Neural cell (in vitro differentiated cells): ENCODE data around the gene HOXC9. TPM values are rescaled to one million over a fixed set of nuclear protein-coding genes. Genes with fewer than 3 reads are reported as not detected.

Experiments
- H2AFZ ChIP-seq: fragments of 200-600, 300-800 bp; sonication (generic), shearing (Covaris generic); 2 replicates; pipeline ENCODE4 v1.6.0; 2014; ENCODE audit warnings: low read depth, mild to moderate bottlenecking, antibody characterized with exemption, low read length, moderate library complexity
- H3F3A ChIP-seq: fragments of 200-600 bp; shearing (Covaris generic); 2 replicates; pipeline ENCODE4 v1.6.1; 2016; ENCODE audit warnings: mild to moderate bottlenecking, moderate library complexity, mixed read lengths, antibody characterized with exemption, low read length; ENCODE audit not compliant: insufficient read depth, poor library complexity, severe bottlenecking
- H3K27ac ChIP-seq: fragments of 200-600, 300-800 bp; sonication (generic), shearing (Covaris generic); 2 replicates; pipeline ENCODE4 v1.5.1; 2014; ENCODE audit warnings: mild to moderate bottlenecking, low read length, moderate library complexity
- H3K27me3 ChIP-seq: fragments of 300-800, 200-600 bp; sonication (generic), shearing (Covaris generic); 2 replicates; pipeline ENCODE4 v1.6.0; 2014; ENCODE audit warnings: mild to moderate bottlenecking, low read depth, low read length, moderate library complexity; ENCODE audit not compliant: insufficient read depth
- H3K36me3 ChIP-seq: fragments of 300-800, 200-600 bp; sonication (generic), shearing (Covaris generic); 2 replicates; pipeline ENCODE4 v1.5.1; 2014; ENCODE audit warnings: mild to moderate bottlenecking, antibody characterized with exemption, low read length, moderate library complexity; ENCODE audit not compliant: insufficient read depth
- H3K4me2 ChIP-seq: fragments of 300-800, 200-600 bp; sonication (generic), shearing (Covaris generic); 2 replicates; pipeline ENCODE4 v1.6.0; 2014; ENCODE audit warnings: mild to moderate bottlenecking, low read length
- H3K4me3 ChIP-seq: fragments of 300-800, 200-600 bp; sonication (generic), shearing (Covaris generic); 2 replicates; pipeline ENCODE4 v1.5.1; 2014; ENCODE audit warnings: mild to moderate bottlenecking, low read length, moderate library complexity
- H3K79me2 ChIP-seq: fragments of 200-600 bp; shearing (Covaris generic); replicated peaks from 2 replicates; pipeline ENCODE4 v1.6.0; 2014; ENCODE audit warnings: mild to moderate bottlenecking, low read length, moderate library complexity; ENCODE audit not compliant: insufficient read depth
- H3K9ac ChIP-seq: fragments of 300-800, 200-600 bp; sonication (generic), shearing (Covaris generic); 2 replicates; pipeline ENCODE4 v1.6.1; 2016; ENCODE audit warnings: mild to moderate bottlenecking, low read length, mixed read lengths
- H3K9me2 ChIP-seq: fragments of 200-600 bp; shearing (Covaris generic); 2 replicates; pipeline ENCODE4 v1.6.1; 2016; ENCODE audit warnings: mild to moderate bottlenecking, low read length, mixed read lengths; ENCODE audit not compliant: insufficient read depth
- H3K9me3 ChIP-seq: fragments of 200-600, 300-800 bp; sonication (generic), shearing (Covaris generic); 2 replicates; pipeline ENCODE4 v1.6.1; 2016; ENCODE audit warnings: mild to moderate bottlenecking, mixed run types, low read length, moderate library complexity, mixed read lengths
- H4K20me1 ChIP-seq: fragments of 200-600 bp; shearing (Covaris generic); 2 replicates; pipeline ENCODE4 v1.6.1; 2016; ENCODE audit warnings: mild to moderate bottlenecking, mixed run types; ENCODE audit not compliant: insufficient read depth
- EP300 ChIP-seq: fragments of 450-650 bp; conservative IDR thresholded peaks from 2 replicates; pipeline ENCODE4 v1.6.1; 2014; ENCODE audit warnings: antibody characterized with exemption, mild to moderate bottlenecking, moderate library complexity; ENCODE audit not compliant: poor library complexity, severe bottlenecking
- EZH2 ChIP-seq: fragments of 200-600, 300-800 bp; shearing (Covaris generic), sonication (generic); IDR thresholded peaks from 2 replicates; pipeline ENCODE4 v1.6.1; 2014; ENCODE audit warnings: antibody characterized with exemption, low read length, borderline replicate concordance, mild to moderate bottlenecking; ENCODE audit not compliant: insufficient read depth, poor library complexity, severe bottlenecking
- MXI1 ChIP-seq: fragments of 450-650 bp; conservative IDR thresholded peaks from 2 replicates; pipeline ENCODE4 v1.6.1; 2014; ENCODE audit warnings: antibody characterized with exemption, mild to moderate bottlenecking; ENCODE audit not compliant: poor library complexity, severe bottlenecking
- POLR2AphosphoS5 ChIP-seq: IDR thresholded peaks from 2 replicates; pipeline ENCODE4 v1.6.1; 2012
- RAD21 ChIP-seq: fragments of 450-650 bp; conservative IDR thresholded peaks from 2 replicates; pipeline ENCODE4 v1.6.1; 2014; ENCODE audit warnings: antibody characterized with exemption, mild to moderate bottlenecking, moderate library complexity
- SMC3 ChIP-seq: fragments of 450-650 bp; conservative IDR thresholded peaks from 2 replicates; pipeline ENCODE4 v1.6.1; 2014; ENCODE audit warnings: antibody characterized with exemption, mild to moderate bottlenecking, moderate library complexity; ENCODE audit not compliant: poor library complexity
- TAF1 ChIP-seq: IDR thresholded peaks from 2 replicates; pipeline ENCODE4 v1.6.1; 2012; ENCODE audit warnings: low read depth
- polyA plus RNA-seq: library from polyadenylated mRNA; depleted of rRNA; stranded (reverse); fragments of >200 nt; gene quantifications from 2 replicates; pipeline ENCODE4 v1.2.3, GENCODE V29; 2014
- TF ChIP-seq, protein P1 (sequence below): fragments of 450-650 bp; IDR thresholded peaks from 2 replicates; pipeline ENCODE4 v1.5.1; 2014; ENCODE audit warnings: antibody characterized with exemption, mild to moderate bottlenecking, moderate library complexity; ENCODE audit not compliant: poor library complexity, severe bottlenecking
- TF ChIP-seq, protein P2 (sequence below): IDR thresholded peaks from 2 replicates; pipeline ENCODE4 v1.6.1; 2012; ENCODE audit warnings: borderline replicate concordance

Gene HOXC9
- polyA plus RNA-seq, 1 donor from 2014 or later = not detected

DNA sequence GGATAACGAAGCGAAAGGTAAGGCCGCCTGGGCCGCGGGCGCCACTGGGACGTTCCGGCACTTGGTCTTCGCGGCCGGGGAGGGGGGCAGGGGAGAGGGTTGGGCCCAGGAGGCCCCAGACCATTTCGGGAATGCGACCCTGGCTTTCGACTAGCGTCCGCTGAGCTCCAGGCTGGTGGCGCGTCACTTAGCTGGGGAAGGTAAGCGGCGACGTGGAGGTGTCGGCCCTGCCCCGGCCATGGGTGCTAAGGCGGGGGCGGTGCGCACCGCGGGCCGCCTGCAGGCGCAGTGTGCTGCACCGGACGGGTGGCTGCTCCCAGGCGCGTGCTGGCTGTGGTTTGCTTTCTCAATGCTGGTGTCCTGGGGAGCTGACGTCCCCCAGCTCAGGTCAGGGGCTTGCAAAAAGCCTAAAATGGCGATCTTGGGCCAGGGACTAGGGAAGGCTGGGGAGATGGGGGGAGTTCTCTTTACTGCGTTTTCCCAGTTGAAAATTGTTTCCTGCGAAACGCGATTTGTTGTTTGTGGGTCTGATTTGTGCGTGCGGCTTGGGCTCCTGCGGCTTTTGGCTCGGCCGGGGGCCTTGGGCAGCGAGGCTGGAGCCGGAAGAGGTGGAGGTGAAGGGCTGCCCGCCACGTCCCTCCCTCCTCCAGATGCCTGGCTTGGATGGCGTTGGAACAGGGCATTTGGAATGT, 13.8 kb upstream of the HOXC9 start:
- H3K79me2 ChIP-seq = no peaks in the 10 kb centered on the region
- no peaks in the 10 kb centered on the region for H3K36me3 ChIP-seq
- TF ChIP-seq EZH2 = peak; percentile 69
- TF ChIP-seq EP300 = no peak
- no peak overlapping the region for H3K27ac ChIP-seq
- H3K9me3 ChIP-seq = no peaks in the 10 kb centered on the region
- H3K9me2 ChIP-seq = no peaks in the 10 kb centered on the region
- no peak overlapping the region for H2AFZ ChIP-seq
- H3K9ac ChIP-seq = no peak overlapping the region
- H3K4me2 ChIP-seq = no peak overlapping the region
- H4K20me1 ChIP-seq = no peaks in the 10 kb centered on the region
- peaks cover 100% of the 10 kb centered on the region for H3K27me3 ChIP-seq
- H3K4me3 ChIP-seq = no peak overlapping the region
- no peaks in the 10 kb centered on the region for H3F3A ChIP-seq

- H3K27me3 ChIP-seq = peaks cover 100% of the 10 kb centered on the region
- no peaks in the 10 kb centered on the region for H3K9me3 ChIP-seq
- no peak for TF ChIP-seq EZH2
- TF ChIP-seq, protein P1, sequence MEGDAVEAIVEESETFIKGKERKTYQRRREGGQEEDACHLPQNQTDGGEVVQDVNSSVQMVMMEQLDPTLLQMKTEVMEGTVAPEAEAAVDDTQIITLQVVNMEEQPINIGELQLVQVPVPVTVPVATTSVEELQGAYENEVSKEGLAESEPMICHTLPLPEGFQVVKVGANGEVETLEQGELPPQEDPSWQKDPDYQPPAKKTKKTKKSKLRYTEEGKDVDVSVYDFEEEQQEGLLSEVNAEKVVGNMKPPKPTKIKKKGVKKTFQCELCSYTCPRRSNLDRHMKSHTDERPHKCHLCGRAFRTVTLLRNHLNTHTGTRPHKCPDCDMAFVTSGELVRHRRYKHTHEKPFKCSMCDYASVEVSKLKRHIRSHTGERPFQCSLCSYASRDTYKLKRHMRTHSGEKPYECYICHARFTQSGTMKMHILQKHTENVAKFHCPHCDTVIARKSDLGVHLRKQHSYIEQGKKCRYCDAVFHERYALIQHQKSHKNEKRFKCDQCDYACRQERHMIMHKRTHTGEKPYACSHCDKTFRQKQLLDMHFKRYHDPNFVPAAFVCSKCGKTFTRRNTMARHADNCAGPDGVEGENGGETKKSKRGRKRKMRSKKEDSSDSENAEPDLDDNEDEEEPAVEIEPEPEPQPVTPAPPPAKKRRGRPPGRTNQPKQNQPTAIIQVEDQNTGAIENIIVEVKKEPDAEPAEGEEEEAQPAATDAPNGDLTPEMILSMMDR = no peak
- no peak for TF ChIP-seq MXI1
- no peaks in the 10 kb centered on the region for H3K36me3 ChIP-seq
- H3K27ac ChIP-seq = no peak overlapping the region
- H3K9me2 ChIP-seq = no peaks in the 10 kb centered on the region
- no peak overlapping the region for H3K4me3 ChIP-seq
- H4K20me1 ChIP-seq = no peaks in the 10 kb centered on the region
- no peak overlapping the region for H3K9ac ChIP-seq
- H3F3A ChIP-seq = no peaks in the 10 kb centered on the region
- H2AFZ ChIP-seq = no peak overlapping the region
- no peaks in the 10 kb centered on the region for H3K79me2 ChIP-seq
- H3K4me2 ChIP-seq = no peak overlapping the region
Measured at GRCh38 chr12:53986686-53987483, 13.1 kb upstream of the HOXC9 start.

DNA sequence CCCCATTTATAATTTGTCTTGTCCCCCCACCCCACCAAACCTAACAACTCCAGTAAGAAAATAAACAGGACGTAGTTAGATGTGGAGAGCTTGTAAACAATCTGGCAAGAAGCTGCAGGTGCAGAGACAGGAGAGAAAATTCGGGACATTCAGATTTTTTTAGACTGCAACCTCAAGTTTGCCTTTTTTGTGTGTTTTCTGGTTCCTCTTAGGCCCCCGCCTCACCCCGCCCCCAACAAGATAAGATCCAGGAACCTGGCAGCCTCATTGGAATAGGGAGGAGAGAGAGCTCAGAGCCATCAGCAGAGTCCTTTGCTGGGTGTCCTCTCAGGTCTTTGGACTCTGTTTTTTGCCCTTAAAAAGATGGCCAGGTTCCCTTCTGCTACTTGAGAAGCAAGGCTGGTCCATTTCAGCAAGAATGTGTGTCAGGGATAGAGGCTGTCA, 12.2 kb upstream of the HOXC9 start:
- Histone ChIP-seq H4K20me1 (no peaks in the 10 kb centered on the region), H3F3A (no peaks in the 10 kb centered on the region), H3K4me3 (no peak overlapping the region)

More for the DNA sequence above, 12.2 kb upstream of the HOXC9 start:
- Histone ChIP-seq H3K9me3 (no peaks in the 10 kb centered on the region), H3K36me3 (no peaks in the 10 kb centered on the region), H3K4me2 (no peak overlapping the region), H3K9me2 (no peaks in the 10 kb centered on the region), H3K79me2 (no peaks in the 10 kb centered on the region), H2AFZ (no peak overlapping the region), H3K27ac (no peak overlapping the region), H3K27me3 (peaks cover 100% of the 10 kb centered on the region), H3K9ac (no peak overlapping the region)
- no peak for TF ChIP-seq SMC3
- no peak for TF ChIP-seq MXI1
- no peak for TF ChIP-seq EZH2
- TF ChIP-seq, protein P2, sequence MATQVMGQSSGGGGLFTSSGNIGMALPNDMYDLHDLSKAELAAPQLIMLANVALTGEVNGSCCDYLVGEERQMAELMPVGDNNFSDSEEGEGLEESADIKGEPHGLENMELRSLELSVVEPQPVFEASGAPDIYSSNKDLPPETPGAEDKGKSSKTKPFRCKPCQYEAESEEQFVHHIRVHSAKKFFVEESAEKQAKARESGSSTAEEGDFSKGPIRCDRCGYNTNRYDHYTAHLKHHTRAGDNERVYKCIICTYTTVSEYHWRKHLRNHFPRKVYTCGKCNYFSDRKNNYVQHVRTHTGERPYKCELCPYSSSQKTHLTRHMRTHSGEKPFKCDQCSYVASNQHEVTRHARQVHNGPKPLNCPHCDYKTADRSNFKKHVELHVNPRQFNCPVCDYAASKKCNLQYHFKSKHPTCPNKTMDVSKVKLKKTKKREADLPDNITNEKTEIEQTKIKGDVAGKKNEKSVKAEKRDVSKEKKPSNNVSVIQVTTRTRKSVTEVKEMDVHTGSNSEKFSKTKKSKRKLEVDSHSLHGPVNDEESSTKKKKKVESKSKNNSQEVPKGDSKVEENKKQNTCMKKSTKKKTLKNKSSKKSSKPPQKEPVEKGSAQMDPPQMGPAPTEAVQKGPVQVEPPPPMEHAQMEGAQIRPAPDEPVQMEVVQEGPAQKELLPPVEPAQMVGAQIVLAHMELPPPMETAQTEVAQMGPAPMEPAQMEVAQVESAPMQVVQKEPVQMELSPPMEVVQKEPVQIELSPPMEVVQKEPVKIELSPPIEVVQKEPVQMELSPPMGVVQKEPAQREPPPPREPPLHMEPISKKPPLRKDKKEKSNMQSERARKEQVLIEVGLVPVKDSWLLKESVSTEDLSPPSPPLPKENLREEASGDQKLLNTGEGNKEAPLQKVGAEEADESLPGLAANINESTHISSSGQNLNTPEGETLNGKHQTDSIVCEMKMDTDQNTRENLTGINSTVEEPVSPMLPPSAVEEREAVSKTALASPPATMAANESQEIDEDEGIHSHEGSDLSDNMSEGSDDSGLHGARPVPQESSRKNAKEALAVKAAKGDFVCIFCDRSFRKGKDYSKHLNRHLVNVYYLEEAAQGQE = no peak
- no peak for TF ChIP-seq POLR2AphosphoS5
- TF ChIP-seq TAF1 = no peak
- TF ChIP-seq, protein P1 = no peak
- no peak for TF ChIP-seq EP300
- no peak for TF ChIP-seq RAD21
